ENCODE data around the gene SART3. TPM values are rescaled to one million over a fixed set of nuclear protein-coding genes. Genes with fewer than 3 reads are reported as not detected.
"Not testable (repeated sequence)": the region's sequence is repeated elsewhere in the genome, so short reads cannot be mapped to it uniquely, and the experiment has no call there.

SART3 gene
- total and polyA plus RNA-seq, 2 of the 13 experiments (the other 11 are each of a cell fraction or from before 2014, with no cell fraction given) = 16.1 to 69.9 TPM

GRCh38 chr12:108590463-108590862 lies 29.5 kb upstream of the SART3 start:
- H3K36me3 ChIP-seq (replicated peaks in 1 of 2; ENCODE audit: control insufficient read depth in 1 of 2, insufficient read depth in 2 of 2, low read length in 2 of 2); H3K4me3 ChIP-seq (replicated peaks in 1 of 3; ENCODE audit: insufficient read depth in 1 of 3, low read depth in 2 of 3, low read length in 3 of 3); POLR2A ChIA-PET; H3K9me3 ChIP-seq (ENCODE audit: low read length); intact Hi-C loops (cut with micrococcal nuclease; ENCODE audit: unreplicated experiment); BruUV-seq (replicated peaks); H2AFZ ChIP-seq (ENCODE audit: low read length); ATAC-seq; CTCF ChIA-PET (ENCODE audit: low intra/inter-chr PET ratio, low total read pairs); H3K4me2 ChIP-seq (ENCODE audit: low read depth, low read length); H3K4me1 ChIP-seq (ENCODE audit: insufficient read depth, low read length); FAIRE-seq; H3K9ac ChIP-seq (ENCODE audit: insufficient read depth, low read depth, low read length); DNase-seq (ENCODE audit: low spot score); in situ Hi-C loops (cut with HindIII; ENCODE audit: extremely low pct_ligation_motif_present, low pct_unique_long_range_greater_than_20kb); H4K20me1 ChIP-seq (ENCODE audit: insufficient read depth, low read length); H3K79me2 ChIP-seq (ENCODE audit: insufficient read depth, low read length); H3K27ac ChIP-seq (ENCODE audit: extremely low read length, insufficient read depth, low read length): not testable (repeated sequence)
- H3K27me3 ChIP-seq (ENCODE audit: control insufficient read depth in 1 of 2, insufficient read depth in 2 of 2, low read length in 2 of 2) = peaks cover 6 to 35% of the 10 kb centered on the region in 2 experiments
- WGBS (ENCODE audit: low lambda C conversion rate) = 52% methylated on average over 9 of the region's 9 CpGs

GRCh38 chr12:108589840-108590229 lies 28.9 kb upstream of the SART3 start:
- WGBS (ENCODE audit: low lambda C conversion rate) = 23% methylated on average over 6 of the region's 7 CpGs
- no peak for ATAC-seq
- Histone ChIP-seq H3K4me1 (ENCODE audit: insufficient read depth, low read length) (0 out of 2 replicates have a peak, but pooled peaks cover 8% of the 10 kb centered on the region), H4K20me1 (ENCODE audit: insufficient read depth, low read length) (no peaks in the 10 kb centered on the region), H3K9ac (ENCODE audit: insufficient read depth, low read depth, low read length) (no peak overlapping the region), H2AFZ (ENCODE audit: low read length) (no peak overlapping the region), H3K79me2 (ENCODE audit: insufficient read depth, low read length) (no peaks in the 10 kb centered on the region), H3K4me2 (ENCODE audit: low read depth, low read length) (no peak overlapping the region), H3K27ac (ENCODE audit: extremely low read length, insufficient read depth, low read length) (no peak overlapping the region), H3K36me3 (replicated peaks in 1 of 2; ENCODE audit: control insufficient read depth in 1 of 2, insufficient read depth in 2 of 2, low read length in 2 of 2) (no peaks in the 10 kb centered on the region), H3K27me3 (ENCODE audit: control insufficient read depth in 1 of 2, insufficient read depth in 2 of 2, low read length in 2 of 2) (peaks cover 6 to 35% of the 10 kb centered on the region in 2 experiments), H3K4me3 (replicated peaks in 1 of 3; ENCODE audit: insufficient read depth in 1 of 3, low read depth in 2 of 3, low read length in 3 of 3) (no peak overlapping the region), H3K9me3 (ENCODE audit: low read length) (no peaks in the 10 kb centered on the region)
- ChIA-PET POLR2A (no interaction called here), CTCF (ENCODE audit: low intra/inter-chr PET ratio, low total read pairs) (no interaction called here)
- intact Hi-C loops (cut with micrococcal nuclease; ENCODE audit: unreplicated experiment) (no loop called here), in situ Hi-C loops (cut with HindIII; ENCODE audit: extremely low pct_ligation_motif_present, low pct_unique_long_range_greater_than_20kb) (no loop called here)
- no peak for DNase-seq (ENCODE audit: low spot score)
- no peak for TF ChIP-seq ZNF382 (CRISPR knock-in tag; IDR thresholded peaks at IDR 0.05; ENCODE audit: borderline replicate concordance)
- TF ChIP-seq NR2F2 (IDR thresholded peaks at IDR 0.05; ENCODE audit: borderline replicate concordance, low read depth) = no peak
- no peak for TF ChIP-seq ZNF431 (CRISPR knock-in tag; IDR thresholded peaks at IDR 0.05; ENCODE audit: borderline replicate concordance, low read depth)
- no peak for TF ChIP-seq ISX (CRISPR knock-in tag; conservative IDR thresholded peaks at IDR 0.05)
- no peak for TF ChIP-seq NR3C1 (CRISPR knock-in tag; IDR thresholded peaks at IDR 0.05)
- no peak for TF ChIP-seq ZNF687 (CRISPR knock-in tag; IDR thresholded peaks at IDR 0.05)
- no peak for TF ChIP-seq KDM5A (IDR thresholded peaks at IDR 0.05; ENCODE audit: borderline replicate concordance, low read length)
- TF ChIP-seq TEF (CRISPR knock-in tag; IDR thresholded peaks at IDR 0.05) = no peak
- TF ChIP-seq ZNF556 (CRISPR knock-in tag; IDR thresholded peaks at IDR 0.05; ENCODE audit: borderline replicate concordance) = no peak
- no peak for TF ChIP-seq FOXA1 (IDR thresholded peaks at IDR 0.05)
- TF ChIP-seq FOXA1 (CRISPR knock-in tag; IDR thresholded peaks at IDR 0.05) = no peak
- no peak for TF ChIP-seq ZBTB39 (CRISPR knock-in tag; IDR thresholded peaks at IDR 0.05)
- TF ChIP-seq DMAP1 (CRISPR knock-in tag; IDR thresholded peaks at IDR 0.05) = no peak
- TF ChIP-seq U2AF2 (IDR thresholded peaks at IDR 0.05; ENCODE audit: low read depth, low read length) = no peak
- FAIRE-seq = no peak
- BruUV-seq (replicated peaks) = no TSS peak

Measured in HepG2 (cell line).